Keratinocyte (primary cell): Measurements from ENCODE around the gene TMEM132C. TPM values are rescaled to one million over a fixed set of nuclear protein-coding genes. Genes with fewer than 3 reads are reported as not detected.

Experiments
- DNase-seq: peaks from one replicate; pipeline ENCODE4 v3.0.0-alpha.2; 2011; ENCODE audit warnings: low read depth, missing footprints, low spot score
- FAIRE-seq: peaks from 2 replicates; lab custom pipeline; 2011; peaks lifted over from hg19 to GRCh38; lab: Jason Lieb, UNC
- H2AFZ ChIP-seq: 2 replicates; pipeline ENCODE4 v1.6.0; 2012; ENCODE audit warnings: low read length, control low read depth, inconsistent platforms; ENCODE audit not compliant: control insufficient read depth
- H3K27ac ChIP-seq: 2 replicates; pipeline ENCODE4 v1.5.1; 2011; ENCODE audit warnings: low read length; ENCODE audit not compliant: control insufficient read depth, insufficient read depth
- H3K27me3 ChIP-seq: 3 replicates; pipeline ENCODE4 v1.6.0; 2011; ENCODE audit warnings: low read length; ENCODE audit not compliant: control insufficient read depth, insufficient read depth; ENCODE audit errors: extremely low read depth
- H3K36me3 ChIP-seq, 2 experiments: 2 replicates in 1 of 2; 3 replicates in 1 of 2; pipeline ENCODE4 v1.5.1; 2011; ENCODE audit warnings: low read length in 2 of 2, mild to moderate bottlenecking in 1 of 2; ENCODE audit not compliant: control insufficient read depth in 2 of 2, insufficient read depth in 2 of 2; ENCODE audit errors: extremely low read depth in 1 of 2
- H3K4me1 ChIP-seq: 3 replicates; pipeline ENCODE4 v1.5.1; 2011; ENCODE audit warnings: low read length; ENCODE audit not compliant: control insufficient read depth, insufficient read depth; ENCODE audit errors: extremely low read depth
- H3K4me2 ChIP-seq: 3 replicates; pipeline ENCODE4 v1.6.0; 2011; ENCODE audit warnings: low read depth, low read length; ENCODE audit not compliant: control insufficient read depth, insufficient read depth; ENCODE audit errors: extremely low read depth
- H3K4me3 ChIP-seq, 3 experiments: fragments of 200-600 bp in 1 of 3; sonication (generic) in 1 of 3; 2 replicates in 2 of 3; 3 replicates in 1 of 3; pipeline ENCODE4 v1.5.1; 2011 to 2016; ENCODE audit warnings: low read length in 3 of 3, mild to moderate bottlenecking in 3 of 3, control low read depth in 2 of 3, inconsistent platforms in 1 of 3, low read depth in 1 of 3, mixed read lengths in 1 of 3, mixed run types in 1 of 3, moderate library complexity in 1 of 3; ENCODE audit not compliant: control insufficient read depth in 2 of 3, insufficient read depth in 2 of 3; ENCODE audit errors: extremely low read depth in 1 of 3
- H3K79me2 ChIP-seq: 2 replicates; pipeline ENCODE4 v1.6.0; 2012; ENCODE audit warnings: low read length; ENCODE audit not compliant: control insufficient read depth, insufficient read depth
- H3K9ac ChIP-seq: 3 replicates; pipeline ENCODE4 v1.6.0; 2011; ENCODE audit warnings: low read length; ENCODE audit not compliant: control insufficient read depth, insufficient read depth; ENCODE audit errors: extremely low read depth
- H3K9me1 ChIP-seq: 3 replicates; pipeline ENCODE4 v1.6.0; 2011; ENCODE audit warnings: low read length; ENCODE audit not compliant: control insufficient read depth, insufficient read depth; ENCODE audit errors: extremely low read depth
- H3K9me3 ChIP-seq: 2 replicates; pipeline ENCODE4 v1.5.1; 2012; ENCODE audit warnings: low read depth, low read length; ENCODE audit not compliant: control insufficient read depth
- H4K20me1 ChIP-seq: 3 replicates; pipeline ENCODE4 v1.6.0; 2011; ENCODE audit warnings: low read length; ENCODE audit not compliant: control insufficient read depth, insufficient read depth; ENCODE audit errors: extremely low read depth
- EZH2 ChIP-seq: IDR thresholded peaks from one replicate; pipeline ENCODE4 v1.6.1; 2012; ENCODE audit warnings: inconsistent platforms, mild to moderate bottlenecking, low read length, moderate library complexity
- dilution Hi-C: fragments of 300-500 bp; cut with MboI; formaldehyde crosslinking; loops from one replicate; pipeline ENCODE4 v1.7.0; 2020; ENCODE audit warnings: low sequenced_read_pairs; ENCODE audit not compliant: extremely low pct_ligation_motif_present
- polyA plus RNA-seq, 5 experiments: library from polyadenylated mRNA; depleted of rRNA in 3 of 5; stranded (reverse) in 3 of 5; stranded (forward) in 1 of 5; unstranded in 1 of 5; fragments of >200 nt; gene quantifications; 1 replicate in 1 of 5; 2 replicates in 3 of 5; 3 replicates in 1 of 5; pipeline versions ENCODE4 v1.2.1 to v1.2.3, GENCODE V29; 2011 to 2012; ENCODE audit warnings: missing spikeins in 2 of 5, low read depth in 1 of 5, low replicate concordance in 1 of 5
- TF ChIP-seq, protein P1 (sequence below), 3 experiments: IDR thresholded peaks in 1 of 3; conservative IDR thresholded peaks in 1 of 3; optimal IDR thresholded peaks in 1 of 3; 2 replicates in 2 of 3; 3 replicates in 1 of 3; pipeline versions ENCODE3 to v1.5.1; 2011; ENCODE audit warnings: low read length in 3 of 3, mild to moderate bottlenecking in 3 of 3, moderate library complexity in 2 of 3, control low read depth in 1 of 3, inconsistent platforms in 1 of 3; ENCODE audit not compliant: insufficient read depth in 2 of 3; ENCODE audit errors: extremely low read depth in 1 of 3

TMEM132C gene
- polyA plus RNA-seq, 1 donor (not counting 4 experiments of a cell fraction or from before 2014, with no cell fraction given), result not detected

DNA sequence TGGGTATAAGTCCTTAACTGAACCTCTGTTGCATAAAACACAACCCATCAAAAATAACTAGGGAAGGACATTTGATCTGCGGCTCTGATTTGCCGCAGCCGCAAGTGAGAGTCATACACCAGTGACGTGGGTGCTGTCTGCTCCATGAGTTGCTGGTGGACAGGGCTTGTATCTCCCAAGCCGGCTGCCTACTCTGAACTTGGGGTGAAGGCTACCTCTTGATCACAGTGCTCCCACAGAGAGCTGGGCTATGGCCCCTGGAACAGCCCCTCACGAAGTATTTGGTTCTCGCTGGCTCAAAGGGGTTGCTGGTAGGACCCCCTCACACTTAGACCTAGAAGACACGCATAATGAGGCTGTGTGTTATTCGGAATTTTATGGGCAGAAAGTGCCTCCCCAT is 118.8 kb downstream of the TMEM132C start:
- Histone ChIP-seq H3K4me3 (no peak overlapping the region), H3K79me2 (no peaks in the 10 kb centered on the region), H3K27me3 (no peaks in the 10 kb centered on the region), H3K4me2 (no peak overlapping the region), H3K9ac (no peak overlapping the region), H3K36me3 (no peaks in the 10 kb centered on the region), H3K9me3 (peaks cover 10% of the 10 kb centered on the region), H3K9me1 (no peaks in the 10 kb centered on the region), H4K20me1 (no peaks in the 10 kb centered on the region), H3K27ac (no peak overlapping the region), H2AFZ (no peak overlapping the region), H3K4me1 (no peaks in the 10 kb centered on the region)
- no peak for DNase-seq
- TF ChIP-seq, protein P1, sequence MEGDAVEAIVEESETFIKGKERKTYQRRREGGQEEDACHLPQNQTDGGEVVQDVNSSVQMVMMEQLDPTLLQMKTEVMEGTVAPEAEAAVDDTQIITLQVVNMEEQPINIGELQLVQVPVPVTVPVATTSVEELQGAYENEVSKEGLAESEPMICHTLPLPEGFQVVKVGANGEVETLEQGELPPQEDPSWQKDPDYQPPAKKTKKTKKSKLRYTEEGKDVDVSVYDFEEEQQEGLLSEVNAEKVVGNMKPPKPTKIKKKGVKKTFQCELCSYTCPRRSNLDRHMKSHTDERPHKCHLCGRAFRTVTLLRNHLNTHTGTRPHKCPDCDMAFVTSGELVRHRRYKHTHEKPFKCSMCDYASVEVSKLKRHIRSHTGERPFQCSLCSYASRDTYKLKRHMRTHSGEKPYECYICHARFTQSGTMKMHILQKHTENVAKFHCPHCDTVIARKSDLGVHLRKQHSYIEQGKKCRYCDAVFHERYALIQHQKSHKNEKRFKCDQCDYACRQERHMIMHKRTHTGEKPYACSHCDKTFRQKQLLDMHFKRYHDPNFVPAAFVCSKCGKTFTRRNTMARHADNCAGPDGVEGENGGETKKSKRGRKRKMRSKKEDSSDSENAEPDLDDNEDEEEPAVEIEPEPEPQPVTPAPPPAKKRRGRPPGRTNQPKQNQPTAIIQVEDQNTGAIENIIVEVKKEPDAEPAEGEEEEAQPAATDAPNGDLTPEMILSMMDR (optimal IDR thresholded peaks at IDR 0.05 in 1 of 3, IDR thresholded peaks at IDR 0.05 in 1 of 3, conservative IDR thresholded peaks at IDR 0.05 in 1 of 3; ENCODE audit: extremely low read depth in 1 of 3, insufficient read depth in 2 of 3, low read length in 3 of 3), result no peak
- no peak for TF ChIP-seq EZH2
- FAIRE-seq, result no peak
- dilution Hi-C loops, result no loop called here

DNA sequence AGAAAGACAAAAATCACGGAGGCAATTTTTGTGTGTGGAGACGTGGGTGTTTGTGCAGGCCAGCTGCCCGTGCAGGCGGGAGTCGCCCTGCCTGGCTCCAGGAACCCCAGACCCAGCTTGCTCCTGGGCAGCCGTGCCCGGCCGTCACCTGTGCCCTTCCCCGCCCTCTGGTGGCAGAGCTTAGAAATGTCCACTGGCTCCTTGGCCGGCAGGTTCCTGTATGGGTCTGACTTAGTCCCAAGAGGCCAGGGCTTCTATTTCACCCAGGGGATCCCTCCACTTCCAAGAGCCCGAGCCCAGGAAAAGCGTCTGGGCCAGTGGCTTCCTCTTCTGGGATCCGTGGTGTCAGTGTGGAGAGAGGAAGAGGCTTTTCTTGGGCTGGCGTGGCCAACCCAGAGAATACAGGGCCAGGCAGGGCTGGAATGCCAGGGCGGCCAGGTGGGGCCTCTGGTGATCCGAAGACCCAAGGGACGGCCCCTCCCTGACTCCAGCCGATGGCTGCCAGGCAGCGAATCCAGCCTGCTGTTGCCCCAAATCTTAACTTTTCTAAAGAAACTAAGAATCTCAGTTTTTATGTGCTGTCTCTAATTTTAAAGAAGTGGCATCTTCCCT is 120.9 kb downstream of the TMEM132C start:
- no peaks in the 10 kb centered on the region for H3K4me1 ChIP-seq
- no peak overlapping the region for H3K4me3 ChIP-seq
- H3K79me2 ChIP-seq, result no peaks in the 10 kb centered on the region
- H3K27me3 ChIP-seq, result no peaks in the 10 kb centered on the region
- H3K27ac ChIP-seq, result no peak overlapping the region
- H3K4me2 ChIP-seq, result no peak overlapping the region
- H3K9me1 ChIP-seq, result no peaks in the 10 kb centered on the region
- H2AFZ ChIP-seq, result no peak overlapping the region
- no peaks in the 10 kb centered on the region for H3K36me3 ChIP-seq
- FAIRE-seq (no peak), DNase-seq (no peak)
- no peaks in the 10 kb centered on the region for H4K20me1 ChIP-seq
- H3K9ac ChIP-seq, result no peak overlapping the region
- TF ChIP-seq EZH2, result no peak
- TF ChIP-seq, protein P1 (optimal IDR thresholded peaks at IDR 0.05 in 1 of 3, IDR thresholded peaks at IDR 0.05 in 1 of 3, conservative IDR thresholded peaks at IDR 0.05 in 1 of 3; ENCODE audit: extremely low read depth in 1 of 3, insufficient read depth in 2 of 3, low read length in 3 of 3), result peak in 2 of 3 experiments; percentile 28 to 36
- dilution Hi-C loops, result no loop called here
- H3K9me3 ChIP-seq, result peaks cover 8% of the 10 kb centered on the region
